Panc1 (cell line): ENCODE data around the gene SDK2.

Experiments
- REST ChIP-seq, 2 experiments: IDR thresholded peaks; 2 replicates each; pipeline ENCODE4 v1.6.1; 2011 to 2012; ENCODE audit warnings: low read depth in 2 of 2, control low read depth in 1 of 2, low read length in 1 of 2, mild to moderate bottlenecking in 1 of 2, moderate library complexity in 1 of 2; ENCODE audit not compliant: insufficient read depth in 1 of 2
- TF ChIP-seq, protein P1 (sequence below): fragments of 450-650 bp; IDR thresholded peaks from 2 replicates; pipeline ENCODE4 v1.5.1; 2017; ENCODE audit warnings: mild to moderate bottlenecking

- TF ChIP-seq, protein P1, sequence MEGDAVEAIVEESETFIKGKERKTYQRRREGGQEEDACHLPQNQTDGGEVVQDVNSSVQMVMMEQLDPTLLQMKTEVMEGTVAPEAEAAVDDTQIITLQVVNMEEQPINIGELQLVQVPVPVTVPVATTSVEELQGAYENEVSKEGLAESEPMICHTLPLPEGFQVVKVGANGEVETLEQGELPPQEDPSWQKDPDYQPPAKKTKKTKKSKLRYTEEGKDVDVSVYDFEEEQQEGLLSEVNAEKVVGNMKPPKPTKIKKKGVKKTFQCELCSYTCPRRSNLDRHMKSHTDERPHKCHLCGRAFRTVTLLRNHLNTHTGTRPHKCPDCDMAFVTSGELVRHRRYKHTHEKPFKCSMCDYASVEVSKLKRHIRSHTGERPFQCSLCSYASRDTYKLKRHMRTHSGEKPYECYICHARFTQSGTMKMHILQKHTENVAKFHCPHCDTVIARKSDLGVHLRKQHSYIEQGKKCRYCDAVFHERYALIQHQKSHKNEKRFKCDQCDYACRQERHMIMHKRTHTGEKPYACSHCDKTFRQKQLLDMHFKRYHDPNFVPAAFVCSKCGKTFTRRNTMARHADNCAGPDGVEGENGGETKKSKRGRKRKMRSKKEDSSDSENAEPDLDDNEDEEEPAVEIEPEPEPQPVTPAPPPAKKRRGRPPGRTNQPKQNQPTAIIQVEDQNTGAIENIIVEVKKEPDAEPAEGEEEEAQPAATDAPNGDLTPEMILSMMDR: no peak
- TF ChIP-seq REST (IDR thresholded peaks at IDR 0.05; ENCODE audit: insufficient read depth in 1 of 2, low read depth in 2 of 2, low read length in 1 of 2): no peak
Observed at GRCh38 chr17:73378974-73379470, 265.2 kb downstream of the SDK2 start.
